VCaP (cell line): ENCODE results near the gene STAT1.

ENCODE experiments used
- H3K27ac ChIP-seq: fragments of 450-650 bp; 2 replicates; pipeline ENCODE4 v1.5.1; 2017
- CTCF ChIP-seq: fragments of 450-650 bp; conservative IDR thresholded peaks from 2 replicates; pipeline ENCODE4 v1.5.1; 2017; ENCODE audit warnings: mild to moderate bottlenecking, moderate library complexity

STAT1 gene

DNA sequence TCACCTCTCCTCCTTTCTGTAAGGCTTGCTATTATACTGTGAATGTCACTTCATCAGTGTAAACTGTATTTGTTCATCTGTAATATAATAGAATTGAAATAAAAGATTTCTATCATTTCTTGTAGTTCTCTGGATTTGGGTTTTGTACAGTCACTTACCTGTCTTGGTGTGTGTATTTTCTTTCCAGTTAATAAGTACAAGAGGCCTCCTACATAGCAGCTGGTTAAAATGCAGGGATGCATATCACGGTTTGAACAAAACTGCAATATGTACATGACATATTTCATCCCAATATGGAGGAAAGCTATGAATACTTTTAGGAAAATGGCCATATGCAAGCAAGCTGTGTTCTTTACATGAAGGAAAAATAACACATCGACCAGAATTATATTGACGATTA is 5.4 kb upstream of the STAT1 start:
- TF ChIP-seq CTCF: no peak
- H3K27ac ChIP-seq: no peak overlapping the region

GRCh38 chr2:191018643-191019119 is 4.7 kb upstream of the STAT1 start:
- H3K27ac ChIP-seq: no peak overlapping the region
- TF ChIP-seq CTCF: no peak

GRCh38 chr2:191018048-191018447 is 4.1 kb upstream of the STAT1 start:
- no peak overlapping the region for H3K27ac ChIP-seq
- no peak for TF ChIP-seq CTCF

- no peak for TF ChIP-seq CTCF
- H3K27ac ChIP-seq: no peak overlapping the region
These were observed 1.9 kb upstream of the STAT1 start for GRCh38 chr2:191015831-191016230.

GRCh38 chr2:191015239-191015638 is 1.3 kb upstream of the STAT1 start:
- no peak for TF ChIP-seq CTCF
- H3K27ac ChIP-seq: no peak overlapping the region; the same call in 1 of the 2 replicates

DNA sequence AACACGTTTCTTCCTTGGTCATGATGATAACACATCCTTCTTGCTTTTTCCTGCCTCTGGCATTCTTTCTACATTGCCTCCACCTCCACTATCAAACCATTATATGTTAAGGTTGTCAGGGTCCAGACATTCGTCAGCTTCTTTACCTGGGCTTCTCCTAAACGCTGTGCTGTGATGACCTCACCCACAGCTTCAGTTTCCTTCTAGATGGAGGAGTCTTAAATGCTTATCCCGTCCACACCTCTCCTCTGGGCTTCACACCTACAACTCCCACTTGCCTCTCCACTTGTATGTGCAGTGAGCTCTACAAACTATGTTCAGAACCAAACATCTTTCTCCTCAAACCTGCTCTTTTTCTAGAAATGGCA is 666 bp upstream of the STAT1 start:
- no peak for TF ChIP-seq CTCF
- H3K27ac ChIP-seq: peak overlapping the region; percentile 77

GRCh38 chr2:191013682-191013931 is 364 bp downstream of the STAT1 start:
- peak overlapping the region; percentile 77 for H3K27ac ChIP-seq
- peak; percentile 21; the same call in 1 of the 2 replicates for TF ChIP-seq CTCF
